Caco-2 (cell line): ENCODE data around the gene KIF26B. TPM values are rescaled to one million over a fixed set of nuclear protein-coding genes. Genes with fewer than 3 reads are reported as not detected.

ENCODE experiments used
- BruUV-seq: library from RNA; stranded (reverse); fragments of 400-500 nt; replicated peaks from 2 replicates; lab custom pipeline; 2021; lab: Mats Ljungman, UMichigan
- CTCF ChIA-PET: fragments of 300-600 bp; sonication (Branson Sonifier 250); formaldehyde crosslinking; loops from one replicate; lab custom pipeline; 2022; ENCODE audit warnings: antibody characterized with exemption; lab: Charles Lee
- POLR2A ChIA-PET: fragments of 300-600 bp; sonication (Branson Sonifier 250); formaldehyde crosslinking; loops from one replicate; lab custom pipeline; 2022; ENCODE audit warnings: antibody characterized with exemption; lab: Charles Lee
- DNase-seq, 2 experiments: peaks; one replicate each; pipeline versions ENCODE4 v3.0.0 to v3.0.0-alpha.2; 2020 to 2022
- H3K27me3 ChIP-seq: replicated peaks from 2 replicates; pipeline ENCODE4 v1.6.0; 2011; ENCODE audit warnings: low read length; ENCODE audit not compliant: control insufficient read depth, insufficient read depth
- H3K36me3 ChIP-seq: 2 replicates; pipeline ENCODE4 v1.5.1; 2011; ENCODE audit warnings: low read length; ENCODE audit not compliant: control insufficient read depth, insufficient read depth
- H3K4me1 ChIP-seq: fragments of 250-450 bp; sonication (Bioruptor Pico); 2 replicates; pipeline ENCODE4 v1.5.1; 2020; ENCODE audit warnings: mild to moderate bottlenecking
- H3K4me3 ChIP-seq: 2 replicates; pipeline ENCODE4 v1.5.1; 2011; ENCODE audit warnings: low read depth, mild to moderate bottlenecking, control low read depth, low read length
- H3K9me3 ChIP-seq: fragments of 250-450 bp; sonication (Bioruptor Pico); 2 replicates; pipeline ENCODE4 v1.5.1; 2020; ENCODE audit warnings: mild to moderate bottlenecking, moderate library complexity
- H3K27ac Mint-ChIP-seq: one replicate; pipeline ENCODE4 v1.8.0; 2022; ENCODE audit warnings: mixed read lengths; ENCODE audit not compliant: unreplicated experiment
- H3K27me3 Mint-ChIP-seq: one replicate; pipeline ENCODE4 v1.8.0; 2022; ENCODE audit warnings: mixed read lengths; ENCODE audit not compliant: insufficient read depth, unreplicated experiment
- H3K36me3 Mint-ChIP-seq: one replicate; pipeline ENCODE4 v1.8.0; 2022; ENCODE audit warnings: mild to moderate bottlenecking, mixed read lengths; ENCODE audit not compliant: insufficient read depth, unreplicated experiment
- H3K4me1 Mint-ChIP-seq: one replicate; pipeline ENCODE4 v1.8.0; 2022; ENCODE audit warnings: low read depth, mixed read lengths; ENCODE audit not compliant: unreplicated experiment
- H3K4me3 Mint-ChIP-seq: one replicate; pipeline ENCODE4 v1.8.0; 2022; ENCODE audit warnings: mild to moderate bottlenecking, moderate library complexity, mixed read lengths; ENCODE audit not compliant: unreplicated experiment
- H3K9me3 Mint-ChIP-seq: one replicate; pipeline ENCODE4 v1.8.0; 2022; ENCODE audit warnings: mixed read lengths; ENCODE audit not compliant: unreplicated experiment
- intact Hi-C: fragments of 100-400 bp; cut with micrococcal nuclease; formaldehyde crosslinking; loops from one replicate; pipeline ENCODE4 v1.10.0; 2022; ENCODE audit not compliant: unreplicated experiment
- total RNA-seq: library from RNA; stranded (reverse); gene quantifications from 2 replicates; pipeline ENCODE4 v1.2.3, GENCODE V29; 2022
- TF ChIP-seq, protein P1 (sequence below), 2 experiments: fragments of 200-600 bp in 1 of 2; IDR thresholded peaks; 1 replicate in 1 of 2; 2 replicates in 1 of 2; pipeline versions ENCODE4 v1.5.1 to v1.8.0; 2011 to 2022; ENCODE audit warnings: antibody characterized with exemption in 1 of 2, control low read depth in 1 of 2, inconsistent platforms in 1 of 2, low read depth in 1 of 2, low read length in 1 of 2, mild to moderate bottlenecking in 1 of 2, moderate library complexity in 1 of 2; ENCODE audit not compliant: insufficient read depth in 1 of 2, severe bottlenecking in 1 of 2, unreplicated experiment in 1 of 2

KIF26B gene
- total RNA-seq, 1 experiment from 2014 or later, result 4.9 TPM

- Histone ChIP-seq H3K9me3 (no peaks in the 10 kb centered on the region), H3K4me1 (peaks cover 12% of the 10 kb centered on the region), H3K27me3 (no peaks in the 10 kb centered on the region), H3K4me3 (no peak overlapping the region), H3K36me3 (peaks cover 1% of the 10 kb centered on the region; the same call in 1 of the 2 replicates)
- H3K27ac Mint-ChIP-seq, result no peak overlapping the region
- ChIA-PET POLR2A (no interaction called here), CTCF (no interaction called here)
- H3K36me3 Mint-ChIP-seq, result peaks cover 4% of the 10 kb centered on the region
- DNase-seq, result no peak
- H3K27me3 Mint-ChIP-seq, result no peaks in the 10 kb centered on the region
- intact Hi-C loops, result no loop called here
- no peaks in the 10 kb centered on the region for H3K9me3 Mint-ChIP-seq
- TF ChIP-seq, protein P1, sequence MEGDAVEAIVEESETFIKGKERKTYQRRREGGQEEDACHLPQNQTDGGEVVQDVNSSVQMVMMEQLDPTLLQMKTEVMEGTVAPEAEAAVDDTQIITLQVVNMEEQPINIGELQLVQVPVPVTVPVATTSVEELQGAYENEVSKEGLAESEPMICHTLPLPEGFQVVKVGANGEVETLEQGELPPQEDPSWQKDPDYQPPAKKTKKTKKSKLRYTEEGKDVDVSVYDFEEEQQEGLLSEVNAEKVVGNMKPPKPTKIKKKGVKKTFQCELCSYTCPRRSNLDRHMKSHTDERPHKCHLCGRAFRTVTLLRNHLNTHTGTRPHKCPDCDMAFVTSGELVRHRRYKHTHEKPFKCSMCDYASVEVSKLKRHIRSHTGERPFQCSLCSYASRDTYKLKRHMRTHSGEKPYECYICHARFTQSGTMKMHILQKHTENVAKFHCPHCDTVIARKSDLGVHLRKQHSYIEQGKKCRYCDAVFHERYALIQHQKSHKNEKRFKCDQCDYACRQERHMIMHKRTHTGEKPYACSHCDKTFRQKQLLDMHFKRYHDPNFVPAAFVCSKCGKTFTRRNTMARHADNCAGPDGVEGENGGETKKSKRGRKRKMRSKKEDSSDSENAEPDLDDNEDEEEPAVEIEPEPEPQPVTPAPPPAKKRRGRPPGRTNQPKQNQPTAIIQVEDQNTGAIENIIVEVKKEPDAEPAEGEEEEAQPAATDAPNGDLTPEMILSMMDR (IDR thresholded peaks at IDR 0.05; ENCODE audit: insufficient read depth in 1 of 2, low read depth in 1 of 2, low read length in 1 of 2, severe bottlenecking in 1 of 2, unreplicated experiment in 1 of 2), result no peak
- BruUV-seq, result no TSS peak
- peaks cover 6% of the 10 kb centered on the region for H3K4me1 Mint-ChIP-seq
- no peak overlapping the region for H3K4me3 Mint-ChIP-seq
Observed at GRCh38 chr1:245686446-245687030, 531.8 kb downstream of the KIF26B start.

GRCh38 chr1:245687152-245687635 lies 532.4 kb downstream of the KIF26B start:
- Histone ChIP-seq H3K27me3 (no peaks in the 10 kb centered on the region), H3K9me3 (no peaks in the 10 kb centered on the region), H3K4me3 (no peak overlapping the region), H3K4me1 (peaks cover 12% of the 10 kb centered on the region), H3K36me3 (peaks cover 1% of the 10 kb centered on the region; the same call in 1 of the 2 replicates)
- no peak overlapping the region for H3K4me3 Mint-ChIP-seq
- ChIA-PET POLR2A (no interaction called here), CTCF (interaction anchor here (1.2 kb wide), 1 partner anchor 174 kb away, joined by 3 read pairs; no protein-coding TSS in a partner anchor)
- no TSS peak for BruUV-seq
- peaks cover 6% of the 10 kb centered on the region for H3K4me1 Mint-ChIP-seq
- no peak overlapping the region for H3K27ac Mint-ChIP-seq
- no peak for DNase-seq
- H3K9me3 Mint-ChIP-seq, result no peaks in the 10 kb centered on the region
- intact Hi-C loops, result no loop called here
- TF ChIP-seq, protein P1 (IDR thresholded peaks at IDR 0.05; ENCODE audit: insufficient read depth in 1 of 2, low read depth in 1 of 2, low read length in 1 of 2, severe bottlenecking in 1 of 2, unreplicated experiment in 1 of 2), result no peak
- H3K27me3 Mint-ChIP-seq, result no peaks in the 10 kb centered on the region
- peaks cover 4% of the 10 kb centered on the region for H3K36me3 Mint-ChIP-seq

GRCh38 chr1:245687636-245688535 lies 533.1 kb downstream of the KIF26B start:
- Mint-ChIP-seq H3K4me1 (peaks cover 6% of the 10 kb centered on the region), H3K4me3 (no peak overlapping the region), H3K36me3 (peaks cover 4% of the 10 kb centered on the region), H3K27me3 (no peaks in the 10 kb centered on the region), H3K9me3 (no peaks in the 10 kb centered on the region), H3K27ac (no peak overlapping the region)
- CTCF ChIA-PET, result interaction anchor here (0.5 to 1.2 kb wide), 2 partner anchors 174 to 531 kb away, joined by 3 to 4 read pairs; no protein-coding TSS in a partner anchor
- Histone ChIP-seq H3K4me1 (peaks cover 12% of the 10 kb centered on the region), H3K4me3 (no peak overlapping the region), H3K27me3 (no peaks in the 10 kb centered on the region), H3K36me3 (peaks cover 1% of the 10 kb centered on the region; the same call in 1 of the 2 replicates), H3K9me3 (no peaks in the 10 kb centered on the region)
- TF ChIP-seq, protein P1 (IDR thresholded peaks at IDR 0.05; ENCODE audit: insufficient read depth in 1 of 2, low read depth in 1 of 2, low read length in 1 of 2, severe bottlenecking in 1 of 2, unreplicated experiment in 1 of 2), result no peak
- BruUV-seq, result no TSS peak
- intact Hi-C loops, result no loop called here
- POLR2A ChIA-PET, result no interaction called here
- DNase-seq, result peak in 1 of 2 experiments; percentile 18
